Endothelial cell of umbilical vein (primary cell): ENCODE results near the gene MBOAT2. TPM values are rescaled to one million over a fixed set of nuclear protein-coding genes. Genes with fewer than 3 reads are reported as not detected.

ENCODE experiments used
- BruUV-seq: library from RNA; stranded (reverse); fragments of 400-500 nt; replicated peaks from 2 replicates; lab custom pipeline; 2021; lab: Mats Ljungman, UMichigan
- CTCF ChIA-PET: fragments of 300-600, 350-600 bp; sonication (Branson Sonifier 250); formaldehyde crosslinking; loops from one replicate; lab custom pipeline; 2021; ENCODE audit warnings: antibody characterized with exemption, inconsistent platforms; lab: Charles Lee
- POLR2A ChIA-PET: fragments of 300-600, 350-600 bp; sonication (Branson Sonifier 250); formaldehyde crosslinking; loops from one replicate; lab custom pipeline; 2021; ENCODE audit warnings: antibody characterized with exemption, inconsistent platforms; lab: Charles Lee
- DNase-seq: peaks from one replicate; pipeline ENCODE4 v3.0.0-alpha.2; 2011; ENCODE audit warnings: low read depth, low spot score
- FAIRE-seq: peaks from 2 replicates; lab custom pipeline; 2011; peaks lifted over from hg19 to GRCh38; lab: Jason Lieb, UNC
- H2AFZ ChIP-seq: 2 replicates; pipeline ENCODE4 v1.6.0; 2012; ENCODE audit warnings: low read depth, low read length, control low read depth, inconsistent platforms
- H3K27ac ChIP-seq: 2 replicates; pipeline ENCODE4 v1.5.1; 2011; ENCODE audit warnings: low read depth, mild to moderate bottlenecking, control low read depth, low read length, moderate library complexity; ENCODE audit not compliant: insufficient read depth
- H3K27me3 ChIP-seq, 2 experiments: 2 replicates each; pipeline versions ENCODE4 v1.6.0 to v1.6.1; 2011; ENCODE audit warnings: low read length in 2 of 2, mixed read lengths in 1 of 2; ENCODE audit not compliant: control insufficient read depth in 2 of 2, insufficient read depth in 2 of 2
- H3K36me3 ChIP-seq, 2 experiments: 2 replicates in 1 of 2; 3 replicates in 1 of 2; pipeline ENCODE4 v1.5.1; 2011; ENCODE audit warnings: low read length in 2 of 2, mild to moderate bottlenecking in 1 of 2, moderate library complexity in 1 of 2; ENCODE audit not compliant: control insufficient read depth in 2 of 2, insufficient read depth in 2 of 2; ENCODE audit errors: extremely low read depth in 1 of 2
- H3K4me1 ChIP-seq: 3 replicates; pipeline ENCODE4 v1.5.1; 2011; ENCODE audit warnings: mild to moderate bottlenecking, low read length; ENCODE audit not compliant: control insufficient read depth, insufficient read depth; ENCODE audit errors: extremely low read depth
- H3K4me2 ChIP-seq: 2 replicates; pipeline ENCODE4 v1.6.1; 2011; ENCODE audit warnings: low read length, control low read depth, mixed read lengths; ENCODE audit not compliant: insufficient read depth
- H3K4me3 ChIP-seq, 3 experiments: fragments of 200-600 bp in 1 of 3; sonication (generic), shearing (Covaris generic) in 1 of 3; replicated peaks in 1 of 3; 2 replicates each; pipeline ENCODE4 v1.5.1; 2011 to 2016; ENCODE audit warnings: control low read depth in 3 of 3, low read length in 3 of 3, mild to moderate bottlenecking in 2 of 3, inconsistent platforms in 1 of 3, low read depth in 1 of 3, moderate library complexity in 1 of 3; ENCODE audit not compliant: insufficient read depth in 1 of 3
- H3K79me2 ChIP-seq: 2 replicates; pipeline ENCODE4 v1.6.0; 2012; ENCODE audit warnings: low read length, inconsistent platforms; ENCODE audit not compliant: control insufficient read depth, insufficient read depth
- H3K9ac ChIP-seq: replicated peaks from 2 replicates; pipeline ENCODE3; 2011; ENCODE audit warnings: low read length, control low read depth; ENCODE audit not compliant: insufficient read depth; ENCODE audit errors: extremely low read depth
- H3K9me1 ChIP-seq: replicated peaks from 3 replicates; pipeline ENCODE4 v1.6.0; 2011; ENCODE audit warnings: mild to moderate bottlenecking, low read length; ENCODE audit not compliant: control insufficient read depth, insufficient read depth; ENCODE audit errors: extremely low read depth
- H3K9me3 ChIP-seq: replicated peaks from 2 replicates; pipeline ENCODE4 v1.5.1; 2012; ENCODE audit warnings: low read length, inconsistent platforms; ENCODE audit not compliant: control insufficient read depth, insufficient read depth
- H4K20me1 ChIP-seq: replicated peaks from 2 replicates; pipeline ENCODE3; 2011; ENCODE audit warnings: mild to moderate bottlenecking, low read length; ENCODE audit not compliant: control insufficient read depth, insufficient read depth; ENCODE audit errors: extremely low read depth
- EZH2 ChIP-seq: IDR thresholded peaks from 2 replicates; pipeline ENCODE4 v1.6.1; 2012; ENCODE audit warnings: borderline replicate concordance, low read depth, mild to moderate bottlenecking, moderate library complexity, low read length, inconsistent platforms; ENCODE audit not compliant: severe bottlenecking
- FOS ChIP-seq: IDR thresholded peaks from 2 replicates; pipeline ENCODE4 v1.6.1; 2011; ENCODE audit warnings: mild to moderate bottlenecking, low read length, moderate library complexity, borderline replicate concordance; ENCODE audit not compliant: insufficient read depth
- GATA2 ChIP-seq: IDR thresholded peaks from 2 replicates; pipeline ENCODE4 v1.7.0; 2011; ENCODE audit warnings: low read depth, mild to moderate bottlenecking, moderate library complexity, mixed read lengths, low read length; ENCODE audit not compliant: insufficient read length, insufficient read depth
- JUN ChIP-seq: IDR thresholded peaks from 2 replicates; pipeline ENCODE4 v1.6.1; 2011; ENCODE audit warnings: borderline replicate concordance, low read depth; ENCODE audit not compliant: insufficient read length, insufficient read depth
- MYC ChIP-seq: IDR thresholded peaks from one replicate; pipeline ENCODE4 v1.6.1; 2011; ENCODE audit warnings: mild to moderate bottlenecking, low read depth, low read length
- POLR2A ChIP-seq: IDR thresholded peaks from 2 replicates; pipeline ENCODE4 v1.6.1; 2012; ENCODE audit warnings: low read depth, mild to moderate bottlenecking, control low read depth, low read length
- POLR2AphosphoS5 ChIP-seq: IDR thresholded peaks from 2 replicates; pipeline ENCODE4 v1.6.1; 2012; ENCODE audit warnings: low read depth, mild to moderate bottlenecking, control low read depth, low read length, moderate library complexity; ENCODE audit not compliant: insufficient read depth
- dilution Hi-C: fragments of 300-500 bp; cut with MboI; formaldehyde crosslinking; loops from one replicate; pipeline ENCODE4 v1.15.0; 2019; ENCODE audit warnings: low sequenced_read_pairs; ENCODE audit not compliant: extremely low pct_ligation_motif_present
- intact Hi-C: fragments of 100-400 bp; cut with micrococcal nuclease; formaldehyde crosslinking; loops from one replicate; pipeline ENCODE4 v1.10.0; 2022
- polyA plus RNA-seq, 4 experiments: library from polyadenylated mRNA; depleted of rRNA in 3 of 4; stranded (reverse) in 3 of 4; unstranded in 1 of 4; fragments of >200 nt; gene quantifications; 2 replicates each; pipeline versions ENCODE4 v1.2.1 to v1.2.3, GENCODE V29; 2011 to 2012; ENCODE audit warnings: missing spikeins in 1 of 4
- total RNA-seq: library from RNA; stranded (reverse); gene quantifications from 2 replicates; pipeline ENCODE4 v1.2.3, GENCODE V29; 2021
- TF ChIP-seq, protein P1 (sequence below), 2 donors: IDR thresholded peaks; 1 replicate in 1 of 2; 2 replicates in 1 of 2; pipeline ENCODE4 v1.5.1; 2011; ENCODE audit warnings: low read length in 2 of 2, mild to moderate bottlenecking in 2 of 2, moderate library complexity in 2 of 2, control low read depth in 1 of 2, inconsistent platforms in 1 of 2, low read depth in 1 of 2; ENCODE audit not compliant: insufficient read depth in 1 of 2; ENCODE audit errors: extremely low read depth in 1 of 2
- TF ChIP-seq, protein P2 (sequence below): IDR thresholded peaks from 2 replicates; pipeline ENCODE4 v1.6.1; 2011; ENCODE audit not compliant: insufficient read depth, insufficient read length

Gene MBOAT2
- total and polyA plus RNA-seq, 2 donors (not counting 3 experiments of a cell fraction or from before 2014, with no cell fraction given) = 10.9 to 22.1 TPM

DNA sequence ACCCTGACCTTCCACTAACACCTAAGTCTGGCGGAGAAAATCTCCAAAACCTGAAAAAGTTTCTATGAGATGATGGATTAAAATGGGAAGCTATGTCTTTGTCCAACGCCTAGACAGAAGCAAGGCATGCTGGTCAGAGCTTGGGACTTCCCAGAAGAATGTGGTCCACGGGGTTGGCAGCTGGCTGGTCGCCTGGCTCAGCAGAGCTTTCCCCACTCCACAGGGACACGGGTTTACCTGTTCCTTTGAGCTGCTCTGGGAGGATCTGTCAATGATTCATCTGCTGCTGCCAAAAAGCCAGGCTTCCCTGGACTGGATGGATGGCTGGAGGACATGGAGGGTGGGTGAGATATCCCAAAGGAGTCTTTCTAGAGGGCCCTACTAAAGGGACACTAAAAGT, 10.8 kb downstream of the MBOAT2 start:
- no TSS peak for BruUV-seq
- intact Hi-C loops (no loop called here), dilution Hi-C loops (no loop called here)
- no peak for TF ChIP-seq GATA2
- no peak for TF ChIP-seq MYC
- TF ChIP-seq POLR2A = no peak
- TF ChIP-seq, protein P1, sequence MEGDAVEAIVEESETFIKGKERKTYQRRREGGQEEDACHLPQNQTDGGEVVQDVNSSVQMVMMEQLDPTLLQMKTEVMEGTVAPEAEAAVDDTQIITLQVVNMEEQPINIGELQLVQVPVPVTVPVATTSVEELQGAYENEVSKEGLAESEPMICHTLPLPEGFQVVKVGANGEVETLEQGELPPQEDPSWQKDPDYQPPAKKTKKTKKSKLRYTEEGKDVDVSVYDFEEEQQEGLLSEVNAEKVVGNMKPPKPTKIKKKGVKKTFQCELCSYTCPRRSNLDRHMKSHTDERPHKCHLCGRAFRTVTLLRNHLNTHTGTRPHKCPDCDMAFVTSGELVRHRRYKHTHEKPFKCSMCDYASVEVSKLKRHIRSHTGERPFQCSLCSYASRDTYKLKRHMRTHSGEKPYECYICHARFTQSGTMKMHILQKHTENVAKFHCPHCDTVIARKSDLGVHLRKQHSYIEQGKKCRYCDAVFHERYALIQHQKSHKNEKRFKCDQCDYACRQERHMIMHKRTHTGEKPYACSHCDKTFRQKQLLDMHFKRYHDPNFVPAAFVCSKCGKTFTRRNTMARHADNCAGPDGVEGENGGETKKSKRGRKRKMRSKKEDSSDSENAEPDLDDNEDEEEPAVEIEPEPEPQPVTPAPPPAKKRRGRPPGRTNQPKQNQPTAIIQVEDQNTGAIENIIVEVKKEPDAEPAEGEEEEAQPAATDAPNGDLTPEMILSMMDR (IDR thresholded peaks at IDR 0.05; ENCODE audit: extremely low read depth in 1 of 2, insufficient read depth in 1 of 2, low read depth in 1 of 2, low read length in 2 of 2) = no peak
- POLR2A ChIA-PET = no interaction called here
- no peaks in the 10 kb centered on the region for H3K27me3 ChIP-seq
- CTCF ChIA-PET = interaction anchor here (1.0 to 1.6 kb wide), 2 partner anchors 8 to 72 kb away, joined by 3 to 4 read pairs; no protein-coding TSS in a partner anchor
- H3K4me1 ChIP-seq = no peaks in the 10 kb centered on the region
- H3K79me2 ChIP-seq = peaks cover 2% of the 10 kb centered on the region
- no peak overlapping the region for H3K4me3 ChIP-seq
- H2AFZ ChIP-seq = no peak overlapping the region
- H4K20me1 ChIP-seq = no peaks in the 10 kb centered on the region
- no peak overlapping the region for H3K4me2 ChIP-seq
- no peaks in the 10 kb centered on the region for H3K9me3 ChIP-seq
- no peak overlapping the region for H3K27ac ChIP-seq
- no peak for DNase-seq
- FAIRE-seq = no peak
- no peak overlapping the region for H3K9ac ChIP-seq
- H3K9me1 ChIP-seq = no peaks in the 10 kb centered on the region
- H3K36me3 ChIP-seq = no peaks in the 10 kb centered on the region

DNA sequence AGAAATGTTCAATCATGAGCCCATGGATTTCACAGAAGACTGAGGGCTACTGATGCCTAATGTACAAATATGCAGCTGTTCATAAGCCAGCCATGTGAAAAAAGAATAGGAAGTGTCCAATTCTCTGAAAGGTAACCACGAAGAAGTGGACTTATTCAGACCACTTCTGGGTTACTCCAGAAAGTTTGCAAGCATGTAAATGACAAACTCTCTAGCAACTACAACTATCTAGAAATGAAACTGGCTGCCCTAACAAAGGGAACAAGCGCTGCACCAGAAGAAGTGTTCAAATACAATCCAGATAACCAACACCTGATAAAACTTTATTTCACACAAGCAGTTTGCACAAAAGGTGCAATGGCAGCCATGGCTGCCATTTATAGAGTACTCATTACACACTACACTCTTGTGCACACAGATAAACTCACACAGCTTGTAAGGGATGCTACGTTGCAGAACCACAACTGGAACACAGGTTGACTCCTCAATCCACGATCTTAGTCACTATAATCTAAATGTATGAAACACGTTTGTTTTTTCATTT, 13.9 kb downstream of the MBOAT2 start:
- POLR2A ChIA-PET = no interaction called here
- Histone ChIP-seq H3K9ac (no peak overlapping the region), H3K9me3 (no peaks in the 10 kb centered on the region)

More for the DNA sequence above, 13.9 kb downstream of the MBOAT2 start:
- no peaks in the 10 kb centered on the region for H3K36me3 ChIP-seq
- BruUV-seq = no TSS peak
- dilution Hi-C loops = no loop called here
- FAIRE-seq (no peak), DNase-seq (no peak)
- H3K4me2 ChIP-seq = no peak overlapping the region
- H3K9me1 ChIP-seq = no peaks in the 10 kb centered on the region
- H3K27me3 ChIP-seq = no peaks in the 10 kb centered on the region
- CTCF ChIA-PET = interaction anchor here (1.5 kb wide), 1 partner anchor 13 kb away, joined by 4 read pairs; no protein-coding TSS in a partner anchor
- H3K4me3 ChIP-seq = no peak overlapping the region
- H2AFZ ChIP-seq = no peak overlapping the region
- H3K79me2 ChIP-seq = no peaks in the 10 kb centered on the region
- no peak overlapping the region for H3K27ac ChIP-seq
- no peaks in the 10 kb centered on the region for H4K20me1 ChIP-seq
- intact Hi-C loops = no loop called here
- H3K4me1 ChIP-seq = peaks cover 2% of the 10 kb centered on the region
- no peak for TF ChIP-seq POLR2A
- TF ChIP-seq JUN = no peak
- no peak for TF ChIP-seq MYC
- no peak for TF ChIP-seq POLR2AphosphoS5
- TF ChIP-seq, protein P1 (IDR thresholded peaks at IDR 0.05; ENCODE audit: extremely low read depth in 1 of 2, insufficient read depth in 1 of 2, low read depth in 1 of 2, low read length in 2 of 2) = no peak
- no peak for TF ChIP-seq EZH2
- TF ChIP-seq FOS = no peak
- TF ChIP-seq, protein P2, sequence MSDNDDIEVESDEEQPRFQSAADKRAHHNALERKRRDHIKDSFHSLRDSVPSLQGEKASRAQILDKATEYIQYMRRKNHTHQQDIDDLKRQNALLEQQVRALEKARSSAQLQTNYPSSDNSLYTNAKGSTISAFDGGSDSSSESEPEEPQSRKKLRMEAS = no peak
